ENCODE data around the gene ABHD14A. TPM values are rescaled to one million over a fixed set of nuclear protein-coding genes. Genes with fewer than 3 reads are reported as not detected.

ABHD14A gene
- total RNA-seq, 1 donor, result 18.8 TPM

DNA sequence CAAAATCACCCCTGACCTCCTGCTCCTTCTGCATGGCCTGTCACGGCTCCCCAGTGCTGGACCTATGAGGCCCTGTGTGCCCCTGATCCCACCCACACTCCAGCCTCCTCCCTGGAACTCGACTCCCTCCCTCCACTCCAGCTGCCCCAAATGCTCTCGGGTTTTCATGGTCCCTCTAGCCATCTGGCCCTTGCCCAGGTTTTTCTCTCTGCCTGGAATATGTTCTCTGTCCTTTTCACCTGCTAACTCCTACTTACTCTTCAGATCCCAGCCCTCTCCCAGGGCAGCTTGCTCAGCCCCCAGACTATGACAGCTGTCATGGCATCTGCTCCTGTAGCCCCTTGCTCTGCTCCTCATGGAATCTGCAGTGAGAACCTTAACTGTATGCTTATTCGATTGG is 51.2 kb downstream of the ABHD14A start:
- TF ChIP-seq, protein P1, sequence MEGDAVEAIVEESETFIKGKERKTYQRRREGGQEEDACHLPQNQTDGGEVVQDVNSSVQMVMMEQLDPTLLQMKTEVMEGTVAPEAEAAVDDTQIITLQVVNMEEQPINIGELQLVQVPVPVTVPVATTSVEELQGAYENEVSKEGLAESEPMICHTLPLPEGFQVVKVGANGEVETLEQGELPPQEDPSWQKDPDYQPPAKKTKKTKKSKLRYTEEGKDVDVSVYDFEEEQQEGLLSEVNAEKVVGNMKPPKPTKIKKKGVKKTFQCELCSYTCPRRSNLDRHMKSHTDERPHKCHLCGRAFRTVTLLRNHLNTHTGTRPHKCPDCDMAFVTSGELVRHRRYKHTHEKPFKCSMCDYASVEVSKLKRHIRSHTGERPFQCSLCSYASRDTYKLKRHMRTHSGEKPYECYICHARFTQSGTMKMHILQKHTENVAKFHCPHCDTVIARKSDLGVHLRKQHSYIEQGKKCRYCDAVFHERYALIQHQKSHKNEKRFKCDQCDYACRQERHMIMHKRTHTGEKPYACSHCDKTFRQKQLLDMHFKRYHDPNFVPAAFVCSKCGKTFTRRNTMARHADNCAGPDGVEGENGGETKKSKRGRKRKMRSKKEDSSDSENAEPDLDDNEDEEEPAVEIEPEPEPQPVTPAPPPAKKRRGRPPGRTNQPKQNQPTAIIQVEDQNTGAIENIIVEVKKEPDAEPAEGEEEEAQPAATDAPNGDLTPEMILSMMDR (IDR thresholded peaks at IDR 0.05; ENCODE audit: extremely low read depth, low read depth, low read length), result no peak
- no peak for DNase-seq (ENCODE audit: insufficient read length, low spot score, missing footprints)
- no peaks in the 10 kb centered on the region for H3K9me3 ChIP-seq (ENCODE audit: low read depth, low read length)
- H3K27ac ChIP-seq (ENCODE audit: low read depth, low read length), result no peak overlapping the region
- no peak overlapping the region for H3K4me2 ChIP-seq (ENCODE audit: insufficient read depth, low read length)
- no peaks in the 10 kb centered on the region for H3K27me3 ChIP-seq (ENCODE audit: insufficient read depth, low read length)
- no peaks in the 10 kb centered on the region for H3K79me2 ChIP-seq (ENCODE audit: insufficient read depth, low read length)
- H2AFZ ChIP-seq (ENCODE audit: low read length), result no peak overlapping the region
- H4K20me1 ChIP-seq (ENCODE audit: insufficient read depth, low read length), result no peaks in the 10 kb centered on the region
- peaks cover 27% of the 10 kb centered on the region for H3K4me1 ChIP-seq (ENCODE audit: insufficient read depth, low read length)
- no peaks in the 10 kb centered on the region for H3K36me3 ChIP-seq (ENCODE audit: insufficient read depth, low read length)
- no peak overlapping the region for H3K4me3 ChIP-seq (ENCODE audit: insufficient read depth, low read length)

DNA sequence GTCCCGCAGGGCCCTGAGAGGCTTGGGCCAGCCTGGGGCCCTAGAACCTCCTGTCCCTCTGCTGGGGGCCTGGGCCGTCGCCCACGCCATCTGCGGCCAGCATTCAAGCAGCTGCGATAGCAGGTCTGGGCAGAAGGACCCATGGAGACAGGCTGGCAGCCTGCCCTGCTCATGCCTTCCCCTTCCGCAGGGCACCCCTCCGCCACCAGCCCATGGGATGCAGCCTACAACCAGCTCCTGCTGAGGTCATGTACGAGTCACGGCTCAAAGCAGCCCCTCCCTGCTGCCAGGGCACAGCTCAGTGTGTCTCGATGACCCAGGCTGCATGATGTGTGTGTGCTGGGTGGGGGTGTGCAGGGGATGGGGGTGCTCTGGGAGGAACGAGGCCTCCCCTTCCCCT is 53.7 kb downstream of the ABHD14A start:
- H3K4me3 ChIP-seq (ENCODE audit: insufficient read depth, low read length), result no peak overlapping the region
- no peak for DNase-seq (ENCODE audit: insufficient read length, low spot score, missing footprints)
- H3K27me3 ChIP-seq (ENCODE audit: insufficient read depth, low read length), result no peaks in the 10 kb centered on the region
- no peaks in the 10 kb centered on the region for H4K20me1 ChIP-seq (ENCODE audit: insufficient read depth, low read length)
- H2AFZ ChIP-seq (ENCODE audit: low read length), result no peak overlapping the region
- TF ChIP-seq, protein P1 (IDR thresholded peaks at IDR 0.05; ENCODE audit: extremely low read depth, low read depth, low read length), result no peak
- no peaks in the 10 kb centered on the region for H3K36me3 ChIP-seq (ENCODE audit: insufficient read depth, low read length)
- no peak overlapping the region for H3K4me2 ChIP-seq (ENCODE audit: insufficient read depth, low read length)
- H3K27ac ChIP-seq (ENCODE audit: low read depth, low read length), result no peak overlapping the region
- no peaks in the 10 kb centered on the region for H3K79me2 ChIP-seq (ENCODE audit: insufficient read depth, low read length)
- peaks cover 9% of the 10 kb centered on the region for H3K4me1 ChIP-seq (ENCODE audit: insufficient read depth, low read length)
- H3K9me3 ChIP-seq (ENCODE audit: low read depth, low read length), result no peaks in the 10 kb centered on the region

DNA sequence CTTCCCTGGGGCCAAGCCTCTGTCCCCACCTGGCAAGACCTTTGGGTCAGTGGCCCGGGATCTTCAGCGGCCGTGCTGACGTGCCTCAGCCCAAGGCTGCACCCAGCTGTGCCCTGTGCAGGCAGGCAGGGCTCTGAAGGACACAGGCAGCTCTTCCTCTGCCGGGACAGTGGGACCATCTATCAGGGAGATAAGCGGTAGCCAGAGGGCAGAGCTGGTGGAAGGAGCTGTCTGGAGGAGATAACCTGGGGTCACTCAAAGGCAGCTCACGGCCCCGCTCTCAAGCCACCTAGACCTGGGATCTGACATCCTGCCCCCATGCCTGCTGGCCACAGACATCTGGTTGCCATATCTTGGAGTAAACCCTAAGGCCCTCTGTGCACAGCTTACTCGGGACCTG is 54.2 kb downstream of the ABHD14A start:
- H2AFZ ChIP-seq (ENCODE audit: low read length), result no peak overlapping the region

DNA sequence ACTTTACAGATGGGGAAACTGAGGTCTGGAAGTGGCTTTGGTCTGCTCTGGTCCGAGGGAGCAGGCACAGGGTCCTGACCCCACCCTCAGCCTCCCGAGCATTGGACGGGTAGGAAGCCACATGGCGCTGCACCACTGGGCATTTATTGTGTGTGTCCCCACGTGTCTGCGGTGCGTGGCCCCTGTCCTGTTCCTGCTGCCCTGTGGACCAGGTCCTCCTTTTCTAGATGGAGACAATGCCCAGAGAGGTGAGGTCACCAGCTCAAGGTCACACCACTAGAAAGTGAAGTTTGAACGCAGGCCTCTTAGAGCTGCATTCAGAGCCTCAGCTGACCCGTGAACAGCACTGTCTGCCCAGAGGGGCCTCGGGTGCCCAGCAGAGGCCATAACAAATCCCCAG is 54.7 kb downstream of the ABHD14A start:
- H3K79me2 ChIP-seq (ENCODE audit: insufficient read depth, low read length), result no peaks in the 10 kb centered on the region
- no peak overlapping the region for H3K4me2 ChIP-seq (ENCODE audit: insufficient read depth, low read length)
- H3K36me3 ChIP-seq (ENCODE audit: insufficient read depth, low read length), result no peaks in the 10 kb centered on the region
- no peaks in the 10 kb centered on the region for H4K20me1 ChIP-seq (ENCODE audit: insufficient read depth, low read length)
- peaks cover 4% of the 10 kb centered on the region for H3K4me1 ChIP-seq (ENCODE audit: insufficient read depth, low read length)
- DNase-seq (ENCODE audit: insufficient read length, low spot score, missing footprints), result no peak
- no peak overlapping the region for H3K27ac ChIP-seq (ENCODE audit: low read depth, low read length)
- no peak overlapping the region for H2AFZ ChIP-seq (ENCODE audit: low read length)
- TF ChIP-seq, protein P1 (IDR thresholded peaks at IDR 0.05; ENCODE audit: extremely low read depth, low read depth, low read length), result no peak
- H3K4me3 ChIP-seq (ENCODE audit: insufficient read depth, low read length), result no peak overlapping the region
- H3K27me3 ChIP-seq (ENCODE audit: insufficient read depth, low read length), result no peaks in the 10 kb centered on the region
- no peaks in the 10 kb centered on the region for H3K9me3 ChIP-seq (ENCODE audit: low read depth, low read length)

More for the DNA sequence above, 54.2 kb downstream of the ABHD14A start:
- H3K4me3 ChIP-seq (ENCODE audit: insufficient read depth, low read length), result no peak overlapping the region
- TF ChIP-seq, protein P1 (IDR thresholded peaks at IDR 0.05; ENCODE audit: extremely low read depth, low read depth, low read length), result no peak
- H3K36me3 ChIP-seq (ENCODE audit: insufficient read depth, low read length), result no peaks in the 10 kb centered on the region
- H4K20me1 ChIP-seq (ENCODE audit: insufficient read depth, low read length), result no peaks in the 10 kb centered on the region
- H3K4me1 ChIP-seq (ENCODE audit: insufficient read depth, low read length), result peaks cover 5% of the 10 kb centered on the region
- no peaks in the 10 kb centered on the region for H3K79me2 ChIP-seq (ENCODE audit: insufficient read depth, low read length)
- no peaks in the 10 kb centered on the region for H3K27me3 ChIP-seq (ENCODE audit: insufficient read depth, low read length)
- H3K4me2 ChIP-seq (ENCODE audit: insufficient read depth, low read length), result no peak overlapping the region
- no peak for DNase-seq (ENCODE audit: insufficient read length, low spot score, missing footprints)
- H3K27ac ChIP-seq (ENCODE audit: low read depth, low read length), result no peak overlapping the region
- H3K9me3 ChIP-seq (ENCODE audit: low read depth, low read length), result no peaks in the 10 kb centered on the region

Small RNAs within 50 kb of the gene (small RNA-seq; reads per million reads assigned to genes)
- gene AC115284.1, result not detected

Other genes with a start within 250 kb of the ABHD14A start
- gene IQCF6, start 195.8 kb upstream of the ABHD14A start, total RNA-seq, result not detected in 2 replicates
- gene IQCF2, start 113.4 kb upstream of the ABHD14A start, total RNA-seq, result not detected in 2 replicates
- gene IQCF5, start 99.5 kb upstream of the ABHD14A start, total RNA-seq, result not detected in 2 replicates
- not detected in 2 replicates for gene IQCF1, start 71.7 kb upstream of the ABHD14A start, total RNA-seq
- gene RRP9, start 33.2 kb upstream of the ABHD14A start, total RNA-seq, result 18.0 and 20.6 TPM in 2 replicates
- gene PARP3, start 32.7 kb upstream of the ABHD14A start, total RNA-seq, result 39.2 and 46.0 TPM in 2 replicates
- gene GPR62, start 19.7 kb upstream of the ABHD14A start, total RNA-seq, result under 0.01 TPM in 1 of 2 replicates, not detected in the other
- gene PCBP4, start 7.6 kb upstream of the ABHD14A start, total RNA-seq, result 19.7 and 22.4 TPM in 2 replicates
- gene ABHD14B, start 1.0 kb upstream of the ABHD14A start, total RNA-seq, result 38.7 and 44.2 TPM in 2 replicates
- gene ACY1, start 8.5 kb downstream of the ABHD14A start, total RNA-seq, result 35.7 and 37.6 TPM in 2 replicates
- gene RPL29, start 20.8 kb downstream of the ABHD14A start, total RNA-seq, result 824 and 862 TPM in 2 replicates
- gene DUSP7, start 81.5 kb downstream of the ABHD14A start, total RNA-seq, result 12.7 and 13.8 TPM in 2 replicates
- 1.8 and 3.2 TPM in 2 replicates for gene POC1A, start 179.4 kb downstream of the ABHD14A start, total RNA-seq
- gene ALAS1, start 223.1 kb downstream of the ABHD14A start, total RNA-seq, result 35.4 and 39.1 TPM in 2 replicates